ENCODE data around the gene MCM3AP.

DNA sequence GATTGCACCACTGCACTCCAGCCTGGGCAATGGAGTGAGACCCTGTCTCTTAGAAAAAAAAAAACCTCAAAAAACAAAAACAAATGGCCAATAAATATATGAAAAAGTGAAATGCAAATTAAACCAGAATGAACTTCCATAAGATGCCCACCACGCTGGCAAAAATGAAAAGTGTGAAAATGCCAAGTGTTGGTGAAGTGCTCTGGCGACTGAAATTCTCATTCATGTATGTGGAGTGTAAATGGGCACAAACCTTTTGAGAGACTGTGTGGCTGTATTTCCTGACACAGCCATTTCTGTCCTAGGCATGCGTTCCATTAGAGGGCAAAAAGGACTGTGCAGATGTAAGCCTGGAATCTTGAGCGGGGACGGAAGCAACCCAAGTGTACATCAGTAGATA lies 19.0 kb upstream of the MCM3AP start:
- TF ChIP-seq EZH2 (IDR thresholded peaks at IDR 0.05) (no peak), FOXP2 (optimal IDR thresholded peaks at IDR 0.05; ENCODE audit: control extremely low read depth, extremely low read length, insufficient read depth) (no peak)

Measured in SK-N-MC (cell line).